VCaP (cell line): ENCODE results near the gene E2F4.

ENCODE experiments used
- H3K27ac ChIP-seq: fragments of 450-650 bp; 2 replicates; pipeline ENCODE4 v1.5.1; 2017
- TF ChIP-seq, protein P1 (sequence below): fragments of 450-650 bp; conservative IDR thresholded peaks from 2 replicates; pipeline ENCODE4 v1.5.1; 2017; ENCODE audit warnings: mild to moderate bottlenecking, moderate library complexity

E2F4 gene

DNA sequence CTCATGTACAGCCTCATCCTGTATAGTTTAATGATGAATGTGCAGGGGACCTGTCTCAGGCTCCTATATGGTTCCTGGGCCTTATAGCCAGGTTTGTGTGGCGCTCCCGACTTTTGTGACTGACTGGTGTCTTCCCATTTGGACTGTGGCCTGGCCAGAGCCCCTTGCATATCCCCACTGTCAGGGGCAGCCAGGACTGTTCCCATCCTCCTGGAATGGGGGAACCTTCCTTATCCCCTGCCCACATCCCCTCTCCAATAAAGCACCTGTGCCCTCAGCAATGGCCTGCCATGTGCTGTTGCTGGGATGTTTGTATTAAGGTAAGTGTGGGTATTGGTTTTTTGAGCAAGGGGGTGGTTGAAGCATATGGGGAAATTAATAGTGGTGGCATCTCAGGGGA, 43.7 kb upstream of the E2F4 start:
- TF ChIP-seq, protein P1, sequence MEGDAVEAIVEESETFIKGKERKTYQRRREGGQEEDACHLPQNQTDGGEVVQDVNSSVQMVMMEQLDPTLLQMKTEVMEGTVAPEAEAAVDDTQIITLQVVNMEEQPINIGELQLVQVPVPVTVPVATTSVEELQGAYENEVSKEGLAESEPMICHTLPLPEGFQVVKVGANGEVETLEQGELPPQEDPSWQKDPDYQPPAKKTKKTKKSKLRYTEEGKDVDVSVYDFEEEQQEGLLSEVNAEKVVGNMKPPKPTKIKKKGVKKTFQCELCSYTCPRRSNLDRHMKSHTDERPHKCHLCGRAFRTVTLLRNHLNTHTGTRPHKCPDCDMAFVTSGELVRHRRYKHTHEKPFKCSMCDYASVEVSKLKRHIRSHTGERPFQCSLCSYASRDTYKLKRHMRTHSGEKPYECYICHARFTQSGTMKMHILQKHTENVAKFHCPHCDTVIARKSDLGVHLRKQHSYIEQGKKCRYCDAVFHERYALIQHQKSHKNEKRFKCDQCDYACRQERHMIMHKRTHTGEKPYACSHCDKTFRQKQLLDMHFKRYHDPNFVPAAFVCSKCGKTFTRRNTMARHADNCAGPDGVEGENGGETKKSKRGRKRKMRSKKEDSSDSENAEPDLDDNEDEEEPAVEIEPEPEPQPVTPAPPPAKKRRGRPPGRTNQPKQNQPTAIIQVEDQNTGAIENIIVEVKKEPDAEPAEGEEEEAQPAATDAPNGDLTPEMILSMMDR = no peak
- H3K27ac ChIP-seq = no peak overlapping the region

DNA sequence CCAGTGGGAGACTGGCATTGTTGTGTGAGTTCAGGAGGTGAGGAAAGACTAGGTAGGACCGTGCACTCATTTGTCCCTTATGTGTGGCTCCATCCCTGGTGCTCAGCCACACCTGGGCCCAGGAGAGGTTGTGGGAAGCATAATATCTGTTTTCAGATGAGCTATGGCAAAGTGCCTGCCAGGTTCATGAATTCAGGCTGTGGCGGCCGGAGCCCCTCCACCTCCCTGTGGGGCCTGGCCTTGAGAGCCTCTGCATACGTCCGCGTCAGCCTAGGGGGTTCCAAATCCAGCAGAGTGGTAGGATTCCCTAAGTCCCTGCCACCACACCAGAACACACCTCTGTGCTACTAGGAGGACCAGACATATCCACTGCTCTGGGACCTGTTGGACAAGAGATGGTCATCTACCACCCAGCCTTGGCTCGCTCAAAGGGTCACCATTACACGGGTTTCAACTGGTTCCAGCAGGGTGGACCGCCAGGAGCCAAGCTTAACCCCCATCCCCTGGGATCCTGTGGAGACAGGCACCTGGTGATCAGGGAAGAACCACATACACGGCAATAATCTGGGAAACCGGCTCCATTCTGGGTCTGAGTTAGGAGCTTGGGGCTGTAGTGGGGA, 43.2 kb upstream of the E2F4 start:
- TF ChIP-seq, protein P1 = no peak
- H3K27ac ChIP-seq = no peak overlapping the region

DNA sequence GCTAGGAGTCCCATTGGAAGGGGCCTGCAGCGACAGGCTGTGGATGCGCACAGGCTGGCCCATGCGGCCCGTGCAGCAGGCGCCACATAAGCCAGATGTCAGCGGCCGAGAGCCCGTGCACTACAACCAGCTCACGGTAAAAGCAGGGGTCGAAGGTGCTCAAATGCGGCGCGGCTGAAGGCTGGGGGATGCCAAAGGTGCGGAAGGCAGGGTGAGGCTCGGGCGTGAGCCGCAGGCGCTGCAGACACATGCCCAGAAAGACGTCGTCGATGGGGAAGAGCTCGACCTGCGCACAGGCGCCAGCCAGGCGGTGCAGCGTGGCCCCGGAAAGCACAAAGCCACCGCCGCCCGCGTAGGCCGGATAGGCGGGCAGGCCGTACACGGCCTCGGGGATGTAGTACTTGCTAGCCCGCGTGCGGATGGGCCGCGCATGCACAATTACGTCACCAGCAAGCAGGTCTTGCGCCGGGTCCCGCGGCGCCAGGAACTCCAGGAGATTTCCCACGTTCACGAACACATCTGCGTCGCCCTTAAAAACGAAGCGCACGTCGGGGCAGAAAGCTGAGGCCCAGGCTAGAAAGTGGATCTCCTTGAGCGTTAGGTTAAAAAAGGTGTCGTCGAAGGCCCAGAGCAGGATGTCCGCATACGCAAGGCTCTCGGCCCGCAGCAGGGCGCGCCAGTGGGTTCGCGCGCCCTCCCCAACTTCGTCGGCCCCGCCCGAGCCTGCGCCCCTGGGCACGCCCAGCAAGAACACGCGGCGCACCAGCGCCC, 42.5 kb upstream of the E2F4 start:
- no peak overlapping the region for H3K27ac ChIP-seq

DNA sequence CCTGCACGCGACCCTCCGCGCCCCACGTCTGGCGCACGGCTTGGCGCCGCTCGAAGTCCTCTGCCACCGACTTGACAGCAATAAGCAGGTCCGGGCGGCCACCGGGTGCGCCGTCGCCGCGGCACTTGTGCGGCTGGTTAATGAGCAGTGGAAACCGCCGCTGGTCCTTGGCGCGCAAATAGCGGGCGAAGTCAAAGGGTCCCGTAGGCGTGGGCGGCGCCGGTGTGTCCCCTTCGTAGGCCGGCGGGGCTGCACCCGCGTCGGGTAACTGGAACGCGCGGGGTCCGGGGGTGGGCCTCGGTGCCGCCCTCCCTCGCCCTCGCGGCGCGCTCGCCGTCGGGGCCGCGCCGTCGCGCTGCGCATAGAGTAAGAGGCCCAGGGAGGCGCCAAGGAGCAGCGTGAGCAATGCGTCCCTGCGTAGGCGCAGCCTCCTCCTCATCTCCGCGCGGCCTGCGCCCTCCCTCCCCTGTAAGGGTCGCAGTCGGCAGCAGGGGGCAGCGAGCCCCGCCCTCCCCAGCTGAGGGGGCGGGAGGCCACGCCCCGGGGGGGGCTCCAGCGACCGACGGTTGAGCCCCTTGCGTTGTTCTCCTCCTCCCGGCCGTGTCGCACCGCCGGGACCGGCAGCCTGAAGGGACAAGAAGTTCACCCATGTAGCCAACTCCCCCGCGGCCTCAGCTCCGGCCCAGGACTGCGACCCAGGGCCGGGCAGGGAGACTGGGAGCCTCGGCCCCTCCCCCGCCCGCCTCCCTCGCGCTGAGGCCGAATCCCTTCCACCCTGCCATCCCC, 41.7 kb upstream of the E2F4 start:
- H3K27ac ChIP-seq = no peak overlapping the region
- TF ChIP-seq, protein P1 = no peak

More for the DNA sequence above, 42.5 kb upstream of the E2F4 start:
- TF ChIP-seq, protein P1 = no peak

DNA sequence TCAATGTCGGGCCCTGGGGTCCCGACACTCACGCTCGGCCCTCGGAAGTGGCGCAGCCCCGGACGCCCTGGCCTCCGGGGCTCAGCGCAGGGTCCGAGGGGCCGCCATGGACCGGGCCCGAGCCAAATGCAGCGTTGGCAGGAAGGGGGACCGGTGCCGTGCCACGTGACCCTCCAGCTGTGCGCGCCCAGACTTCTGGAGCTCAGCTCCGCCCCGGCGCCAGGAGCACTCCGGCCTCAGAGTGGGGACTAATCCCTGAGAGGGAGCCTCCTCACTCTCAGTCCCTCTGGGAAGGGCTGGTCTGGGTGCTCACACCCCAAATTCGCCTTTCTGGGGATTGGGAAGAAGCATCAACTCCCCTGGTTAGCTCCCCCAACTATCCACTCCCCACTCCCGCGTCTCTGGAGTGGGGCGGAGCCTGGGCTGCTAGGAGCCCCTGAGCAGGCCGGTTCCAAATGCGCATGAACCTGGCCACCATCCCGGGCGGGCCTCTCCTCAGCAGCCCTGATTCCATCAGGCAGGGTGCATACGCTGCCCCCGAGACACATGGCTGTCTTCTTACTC, 41.0 kb upstream of the E2F4 start, which contains the start of gene B3GNT9:
B3GNT9 (minus strand) TSS at position 166 of the 564 bp plus-strand sequence. CDS start 513 bp downstream, outside the sequence.
- TF ChIP-seq, protein P1 = no peak
- H3K27ac ChIP-seq = no peak within 1 kb of the TSS

DNA sequence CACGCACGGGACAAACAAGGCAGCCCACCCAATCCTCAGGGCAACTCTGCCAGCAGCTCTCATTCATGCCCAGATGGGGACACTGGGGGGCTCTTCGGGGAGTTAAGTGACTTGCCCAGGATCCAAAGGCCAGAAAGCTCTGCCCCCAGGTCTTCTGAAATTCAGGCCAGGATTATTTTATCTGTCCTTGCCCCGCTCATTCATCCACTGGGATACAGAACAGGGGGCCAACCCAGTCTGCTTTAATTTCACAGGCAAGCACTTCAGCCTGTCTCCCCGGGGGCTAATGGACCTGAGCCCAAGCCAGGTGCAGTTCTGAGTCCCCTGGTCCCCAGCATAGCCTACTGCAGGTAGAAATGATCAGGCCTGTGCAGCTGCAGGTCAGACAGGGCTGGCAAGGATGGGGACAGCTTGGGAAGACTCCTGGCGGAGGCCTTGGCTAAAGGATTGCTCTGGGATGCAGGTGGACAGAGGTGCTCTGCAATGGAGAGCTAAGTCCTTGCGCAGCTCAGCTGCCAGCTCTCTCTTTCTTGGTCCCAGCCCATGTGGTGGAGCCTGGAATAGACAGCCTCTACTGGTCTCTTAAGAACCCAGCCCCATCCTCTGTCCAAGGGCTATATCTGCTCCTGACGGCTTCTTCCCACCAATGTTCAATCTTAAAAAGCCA, 40.4 kb upstream of the E2F4 start:
- TF ChIP-seq, protein P1 = no peak
- no peak overlapping the region for H3K27ac ChIP-seq
